ENCODE data around the gene DPM1.

Gene DPM1

DNA sequence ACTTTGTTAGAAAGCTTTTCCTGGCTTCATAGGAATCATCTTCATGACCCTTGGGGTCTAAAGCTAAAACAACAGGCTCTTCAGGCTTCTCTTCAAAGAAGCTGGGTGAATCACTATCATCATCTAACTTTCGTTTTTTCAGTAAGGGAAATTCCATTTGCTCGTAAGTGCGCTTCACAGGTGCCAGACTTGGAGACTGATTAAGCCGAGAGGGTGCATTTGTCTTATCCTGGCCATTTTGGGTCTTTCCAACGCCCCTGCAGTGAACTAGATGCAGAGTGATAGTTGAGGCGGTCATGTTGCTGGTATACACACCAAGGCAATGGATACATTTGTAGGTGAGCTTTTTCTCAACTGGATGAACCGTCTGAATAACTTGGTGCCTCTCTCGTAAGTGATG is 65.9 kb downstream of the DPM1 start:
- no peak for DNase-seq

DNA sequence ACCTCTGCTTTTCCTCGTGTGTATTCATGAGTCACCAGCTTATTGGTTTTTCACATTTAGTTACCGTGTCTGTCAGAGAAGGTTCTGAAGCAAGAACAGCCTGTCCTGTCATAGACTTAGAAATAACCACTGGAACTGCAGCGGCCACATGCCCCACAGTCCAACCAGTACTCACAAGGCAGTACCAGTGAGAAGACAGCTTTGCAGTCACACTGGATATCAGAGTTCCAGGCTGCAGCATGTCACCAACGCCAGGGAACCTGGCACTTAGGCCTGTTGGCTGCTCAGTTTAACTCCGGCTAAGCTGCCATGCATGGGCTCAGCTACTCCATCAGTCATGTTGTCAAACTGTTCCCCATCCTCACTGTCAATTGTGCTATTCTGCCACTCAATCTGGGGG is 67.2 kb downstream of the DPM1 start:
- no peak for DNase-seq

DNA sequence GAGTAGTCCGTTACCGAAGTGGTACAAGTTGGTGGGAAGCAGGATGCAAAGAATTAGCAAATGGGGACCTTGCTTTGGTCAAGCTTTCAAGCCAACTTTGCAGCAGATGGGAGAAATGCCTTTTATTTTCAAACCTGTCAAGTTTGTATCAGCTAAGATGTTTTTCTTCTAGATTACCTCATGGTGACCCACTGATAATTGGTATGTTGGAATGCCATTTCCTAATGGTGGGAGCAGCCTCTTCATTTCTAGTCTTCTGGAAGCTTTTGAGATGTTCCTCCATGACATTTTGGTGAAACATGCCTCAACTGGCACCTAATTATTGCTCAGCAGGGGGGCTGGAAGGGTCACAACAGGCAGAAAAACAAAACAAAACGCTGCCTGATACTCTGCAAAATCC is 70.8 kb downstream of the DPM1 start:
- DNase-seq, result no peak

DNA sequence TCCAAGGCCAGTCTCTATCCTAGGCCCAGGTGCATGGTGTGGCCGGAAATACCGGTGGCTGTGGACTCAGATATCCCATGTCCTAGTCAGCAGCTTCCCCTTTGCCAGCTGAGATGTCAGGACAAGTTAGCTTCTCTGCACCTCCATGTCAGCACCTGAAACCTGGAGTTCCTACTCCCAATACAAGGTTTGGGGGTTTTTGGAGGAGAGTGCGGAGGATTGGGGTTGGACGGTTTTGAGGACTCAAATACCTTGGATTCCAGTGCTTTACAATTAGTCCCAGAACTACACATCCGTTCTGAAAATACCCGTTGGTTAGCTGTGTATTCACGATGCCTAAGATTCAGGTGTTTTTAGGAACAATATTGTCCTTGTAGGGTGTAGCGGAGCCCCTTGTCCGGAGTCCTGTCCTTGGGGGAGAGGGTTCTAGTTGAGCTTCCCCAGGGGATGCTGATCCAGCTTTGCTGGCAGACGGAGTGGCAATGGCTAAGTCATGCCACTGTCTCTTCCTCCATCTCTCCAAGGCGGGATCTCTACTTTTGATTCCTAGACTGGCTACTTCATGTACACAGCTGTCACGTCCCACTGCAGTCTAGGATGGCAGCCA is 72.0 kb downstream of the DPM1 start:
- DNase-seq, result no peak

DNA sequence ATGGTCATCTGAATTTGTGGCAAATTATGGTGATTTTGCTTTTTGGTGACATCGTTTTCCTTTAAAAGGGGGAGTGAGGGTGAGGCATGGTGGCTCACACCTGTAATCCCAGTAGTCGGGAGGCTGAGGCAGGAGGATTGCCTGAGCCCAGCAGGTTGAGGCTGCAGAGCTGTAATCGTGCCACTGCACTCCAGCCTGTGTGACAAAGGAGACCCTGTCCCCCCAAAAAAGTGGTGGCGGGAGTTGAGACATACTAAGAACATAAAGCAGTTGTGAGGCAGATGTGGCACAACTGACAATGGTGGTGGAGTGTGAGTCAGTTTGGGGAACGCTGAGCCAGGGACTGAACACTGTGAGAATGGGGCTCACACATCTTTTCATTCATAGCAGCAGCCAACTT is 72.6 kb downstream of the DPM1 start:
- DNase-seq, result no peak

DNA sequence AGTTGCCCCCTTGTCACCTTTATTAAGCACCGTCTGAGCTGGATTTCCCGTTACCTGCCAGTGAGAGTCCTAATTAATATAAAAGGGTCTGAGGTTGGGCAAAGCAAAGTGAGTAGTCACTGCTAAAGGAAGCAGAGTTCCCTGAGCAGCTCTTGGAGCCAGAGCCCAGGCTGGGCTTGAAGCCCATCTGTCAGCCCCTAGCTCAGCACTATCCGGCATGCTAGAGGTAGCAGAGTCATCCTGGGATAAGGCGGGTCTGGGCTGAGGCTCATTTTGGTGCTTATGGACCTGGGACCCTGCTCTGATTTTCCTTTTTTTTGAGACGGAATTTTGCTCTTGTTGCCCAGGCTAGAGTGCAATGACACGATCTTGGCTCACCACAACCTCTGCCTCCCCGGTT is 73.3 kb downstream of the DPM1 start:
- no peak for DNase-seq
